Loucy (cell line): ENCODE measurements around the gene FAT2.

Source experiments
- H2AFZ ChIP-seq: fragments of 200-600 bp; sonication (generic); 2 replicates; pipeline ENCODE4 v1.6.0; 2016; ENCODE audit warnings: antibody characterized with exemption, mild to moderate bottlenecking, low read length, moderate library complexity
- H3F3A ChIP-seq: fragments of 200-600 bp; 2 replicates; pipeline ENCODE4 v1.6.0; 2016; ENCODE audit warnings: antibody characterized with exemption, low read depth, mild to moderate bottlenecking
- H3K27me3 ChIP-seq: fragments of 200-600 bp; sonication (generic); 2 replicates; pipeline ENCODE4 v1.6.1; 2014; ENCODE audit warnings: low read length, mild to moderate bottlenecking; ENCODE audit not compliant: insufficient read depth, poor library complexity, severe bottlenecking
- H3K36me3 ChIP-seq: fragments of 200-600 bp; sonication (generic); 2 replicates; pipeline ENCODE4 v1.6.1; 2016; ENCODE audit warnings: low read length; ENCODE audit not compliant: insufficient read depth
- H3K4me1 ChIP-seq: fragments of 200-600 bp; sonication (generic); 2 replicates; pipeline ENCODE4 v1.5.1; 2014; ENCODE audit warnings: low read length, mild to moderate bottlenecking; ENCODE audit not compliant: insufficient read depth, poor library complexity, severe bottlenecking
- H3K4me2 ChIP-seq: fragments of 200-600 bp; sonication (generic); 2 replicates; pipeline ENCODE4 v1.6.0; 2014; ENCODE audit warnings: antibody characterized with exemption, low read length, low read depth, mild to moderate bottlenecking; ENCODE audit not compliant: poor library complexity, severe bottlenecking
- H3K4me3 ChIP-seq: fragments of 200-600 bp; sonication (generic); 2 replicates; pipeline ENCODE4 v1.5.1; 2014; ENCODE audit warnings: low read length, mild to moderate bottlenecking, mixed read lengths; ENCODE audit not compliant: poor library complexity, severe bottlenecking
- H3K79me2 ChIP-seq: fragments of 200-600 bp; sonication (generic); 2 replicates; pipeline ENCODE4 v1.6.1; 2014; ENCODE audit warnings: low read length; ENCODE audit not compliant: insufficient read depth
- H3K9ac ChIP-seq: fragments of 200-600 bp; sonication (generic); 2 replicates; pipeline ENCODE4 v1.6.0; 2014; ENCODE audit warnings: mild to moderate bottlenecking, low read depth, low read length, moderate library complexity; ENCODE audit not compliant: poor library complexity, severe bottlenecking
- H3K9me2 ChIP-seq: fragments of 200-600 bp; sonication (generic); replicated peaks from 2 replicates; pipeline ENCODE4 v1.6.1; 2016; ENCODE audit warnings: low read depth, low read length, mixed read lengths
- H3K9me3 ChIP-seq: fragments of 200-600 bp; sonication (generic); 2 replicates; pipeline ENCODE4 v1.6.1; 2014; ENCODE audit warnings: mild to moderate bottlenecking, antibody characterized with exemption, low read length, low read depth; ENCODE audit not compliant: insufficient read depth
- H4K20me1 ChIP-seq: fragments of 200-600 bp; sonication (generic); 2 replicates; pipeline ENCODE4 v1.6.0; 2014; ENCODE audit warnings: antibody characterized with exemption, low read length, mild to moderate bottlenecking; ENCODE audit not compliant: insufficient read depth, poor library complexity, severe bottlenecking
- CTCF ChIP-seq: fragments of 200-600 bp; sonication (generic); conservative IDR thresholded peaks from 2 replicates; pipeline ENCODE4 v1.5.1; 2014; ENCODE audit warnings: mild to moderate bottlenecking, antibody characterized with exemption, low read length
- EZH2phosphoT487 ChIP-seq: fragments of 200-600 bp; IDR thresholded peaks from 2 replicates; pipeline ENCODE4 v1.6.1; 2018; ENCODE audit warnings: antibody characterized with exemption, mild to moderate bottlenecking, moderate library complexity, borderline replicate concordance

FAT2 gene

GRCh38 chr5:151608522-151608921, 17.4 kb upstream of the FAT2 start:
- H3K27me3 ChIP-seq: no peaks in the 10 kb centered on the region
- no peaks in the 10 kb centered on the region for H3K9me2 ChIP-seq
- no peak overlapping the region for H3K9ac ChIP-seq
- peaks cover 5% of the 10 kb centered on the region for H3K4me1 ChIP-seq
- H3K4me3 ChIP-seq: no peak overlapping the region
- H4K20me1 ChIP-seq: no peaks in the 10 kb centered on the region
- no peaks in the 10 kb centered on the region for H3F3A ChIP-seq
- no peak overlapping the region for H3K4me2 ChIP-seq
- no peak overlapping the region for H2AFZ ChIP-seq
- no peaks in the 10 kb centered on the region for H3K36me3 ChIP-seq
- H3K9me3 ChIP-seq: no peaks in the 10 kb centered on the region
- no peaks in the 10 kb centered on the region for H3K79me2 ChIP-seq
- no peak for TF ChIP-seq CTCF
- TF ChIP-seq EZH2phosphoT487: no peak

GRCh38 chr5:151607304-151607703, 16.2 kb upstream of the FAT2 start:
- Histone ChIP-seq H3K27me3 (no peaks in the 10 kb centered on the region), H3K9me3 (no peaks in the 10 kb centered on the region)

GRCh38 chr5:151605559-151605958, 14.4 kb upstream of the FAT2 start:
- no peaks in the 10 kb centered on the region for H3K36me3 ChIP-seq
- H3K9ac ChIP-seq: no peak overlapping the region
- H3K4me3 ChIP-seq: no peak overlapping the region
- no peaks in the 10 kb centered on the region for H3F3A ChIP-seq
- no peaks in the 10 kb centered on the region for H3K27me3 ChIP-seq
- H3K4me1 ChIP-seq: no peaks in the 10 kb centered on the region
- H3K79me2 ChIP-seq: no peaks in the 10 kb centered on the region
- no peaks in the 10 kb centered on the region for H3K9me3 ChIP-seq
- H2AFZ ChIP-seq: no peak overlapping the region
- H4K20me1 ChIP-seq: no peaks in the 10 kb centered on the region
- H3K4me2 ChIP-seq: no peak overlapping the region
- no peaks in the 10 kb centered on the region for H3K9me2 ChIP-seq
- no peak for TF ChIP-seq EZH2phosphoT487
- TF ChIP-seq CTCF: no peak

More at GRCh38 chr5:151607304-151607703, 16.2 kb upstream of the FAT2 start:
- Histone ChIP-seq H3F3A (no peaks in the 10 kb centered on the region), H4K20me1 (no peaks in the 10 kb centered on the region), H3K36me3 (no peaks in the 10 kb centered on the region), H3K9ac (no peak overlapping the region), H3K9me2 (no peaks in the 10 kb centered on the region), H3K4me3 (no peak overlapping the region), H3K79me2 (no peaks in the 10 kb centered on the region), H3K4me2 (no peak overlapping the region), H2AFZ (no peak overlapping the region), H3K4me1 (no peaks in the 10 kb centered on the region)
- TF ChIP-seq EZH2phosphoT487: no peak
- no peak for TF ChIP-seq CTCF
